CD4-positive, CD25-positive, alpha-beta regulatory T cell (primary cell): ENCODE data around the gene MYO16. TPM values are rescaled to one million over a fixed set of nuclear protein-coding genes. Genes with fewer than 3 reads are reported as not detected.

Experiments
- ATAC-seq, 2 donors: fragments of 150-1000 bp; cut with Tn5 transposase; one replicate each; pipeline ENCODE4 v1.10.0; 2021; ENCODE audit warnings: low read depth in 2 of 2, moderate number of reproducible peaks in 2 of 2, moderate library complexity in 1 of 2
- DNase-seq, 3 donors: peaks; one replicate each; pipeline versions ENCODE4 v3.0.0 to v3.0.0-alpha.2; 2012 to 2022; ENCODE audit warnings: mixed read lengths in 1 of 3
- H3K27ac ChIP-seq: one replicate; pipeline ENCODE4 v1.7.0; 2013; ENCODE audit warnings: mild to moderate bottlenecking, low read length; ENCODE audit not compliant: insufficient read depth, poor library complexity, severe bottlenecking
- H3K27me3 ChIP-seq: one replicate; pipeline ENCODE4 v1.7.0; 2013; ENCODE audit warnings: low read length; ENCODE audit not compliant: control insufficient read depth, insufficient read depth
- H3K36me3 ChIP-seq: one replicate; pipeline ENCODE4 v1.7.0; 2013; ENCODE audit warnings: mild to moderate bottlenecking, low read length, moderate library complexity; ENCODE audit not compliant: control insufficient read depth, insufficient read depth
- H3K4me1 ChIP-seq: 2 replicates; pipeline ENCODE4 v1.7.0; 2013; ENCODE audit warnings: mild to moderate bottlenecking, low read length; ENCODE audit not compliant: insufficient read depth, control insufficient read depth, poor library complexity, severe bottlenecking
- H3K4me3 ChIP-seq: one replicate; pipeline ENCODE4 v1.7.0; 2013; ENCODE audit warnings: low read depth, mild to moderate bottlenecking, low read length, moderate library complexity
- H3K9me3 ChIP-seq, 2 experiments: 1 replicate in 1 of 2; 2 replicates in 1 of 2; pipeline ENCODE4 v1.7.0; 2013; ENCODE audit warnings: low read length in 2 of 2, mild to moderate bottlenecking in 1 of 2, moderate library complexity in 1 of 2; ENCODE audit not compliant: control insufficient read depth in 2 of 2
- H3K27ac Mint-ChIP-seq, 3 donors: one replicate each; pipeline ENCODE4 v1.8.0; 2020 to 2022; ENCODE audit warnings: mild to moderate bottlenecking in 3 of 3, mixed read lengths in 3 of 3, moderate library complexity in 2 of 3
- H3K27me3 Mint-ChIP-seq: one replicate; pipeline ENCODE4 v1.8.0; 2022; ENCODE audit warnings: mild to moderate bottlenecking, mixed read lengths
- H3K36me3 Mint-ChIP-seq: one replicate; pipeline ENCODE4 v1.8.0; 2020; ENCODE audit warnings: mixed read lengths
- H3K4me1 Mint-ChIP-seq, 4 donors: one replicate each; pipeline ENCODE4 v1.8.0; 2020 to 2022; ENCODE audit warnings: mixed read lengths in 4 of 4, mild to moderate bottlenecking in 1 of 4
- H3K4me3 Mint-ChIP-seq, 4 donors: one replicate each; pipeline ENCODE4 v1.8.0; 2020 to 2022; ENCODE audit warnings: mild to moderate bottlenecking in 4 of 4, mixed read lengths in 4 of 4, moderate library complexity in 3 of 4
- H3K9me3 Mint-ChIP-seq, 7 donors: one replicate each; pipeline ENCODE4 v1.8.0; 2020 to 2022; ENCODE audit warnings: mixed read lengths in 7 of 7, mild to moderate bottlenecking in 3 of 7, moderate library complexity in 2 of 7
- polyA plus RNA-seq, 4 donors: library from polyadenylated mRNA; unstranded; fragments of 300-500 nt; fragmentation: Illumina TruSeq; gene quantifications; one replicate each; pipeline ENCODE4 v1.2.3, GENCODE V29; 2021
- total RNA-seq: library from RNA; stranded (reverse); gene quantifications from one replicate; pipeline ENCODE4 v1.2.3, GENCODE V29; 2022

MYO16 gene
- total and polyA plus RNA-seq, 5 donors from 2014 or later, result 0.08 to 2.3 (median 0.29) TPM

DNA sequence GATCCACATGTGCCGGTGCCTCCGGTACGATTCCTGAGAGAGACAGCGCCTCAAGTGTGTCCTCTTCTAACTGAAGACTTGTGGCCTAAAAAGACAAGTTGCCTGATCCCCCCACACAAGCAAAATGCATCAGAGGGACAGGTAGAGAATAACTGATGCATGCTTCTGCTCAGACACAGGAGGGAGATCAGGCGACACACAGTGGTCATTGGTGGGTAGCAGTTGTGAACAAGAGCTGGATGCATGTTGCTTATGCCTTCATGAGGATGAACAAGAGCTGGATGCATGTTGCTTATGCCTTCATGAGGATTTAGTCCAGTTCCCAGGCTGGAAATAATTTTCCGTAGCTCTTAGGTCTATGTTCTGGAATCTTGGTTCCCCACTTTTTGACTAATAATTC is 505.6 kb downstream of the MYO16 start:
- no peaks in the 10 kb centered on the region for H3K27me3 ChIP-seq
- Mint-ChIP-seq H3K4me1 (no peaks in the 10 kb centered on the region), H3K36me3 (no peaks in the 10 kb centered on the region), H3K9me3 (no peaks in the 10 kb centered on the region), H3K27ac (peak overlapping the region in 1 of 3 donors; percentile 34), H3K27me3 (peaks cover 9% of the 10 kb centered on the region), H3K4me3 (no peak overlapping the region)
- no peaks in the 10 kb centered on the region for H3K4me1 ChIP-seq
- no peak for DNase-seq
- H3K4me3 ChIP-seq, result no peak overlapping the region
- H3K27ac ChIP-seq, result no peak overlapping the region
- no peaks in the 10 kb centered on the region for H3K36me3 ChIP-seq
- ATAC-seq, result no peak
- H3K9me3 ChIP-seq, result no peaks in the 10 kb centered on the region

DNA sequence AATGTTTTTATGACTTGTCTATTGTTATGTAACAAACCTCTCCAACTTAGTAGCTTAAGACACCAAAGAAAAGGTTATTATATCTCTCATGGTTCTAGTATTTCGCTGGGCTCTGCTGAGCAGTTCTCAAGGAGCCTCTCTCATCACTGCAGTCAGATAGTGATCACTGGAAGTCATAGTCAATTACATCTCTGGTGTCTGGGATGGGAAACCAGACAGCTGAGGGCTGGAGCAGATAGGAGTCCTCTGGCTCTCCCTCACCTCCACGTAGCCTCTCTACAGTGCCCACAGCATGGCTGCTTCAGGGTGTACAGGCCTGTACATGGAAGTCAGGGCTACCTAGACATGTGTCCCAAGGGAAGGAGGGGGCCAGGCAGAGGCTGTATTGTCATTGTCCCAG is 507.5 kb downstream of the MYO16 start:
- H3K4me1 Mint-ChIP-seq, result no peaks in the 10 kb centered on the region
- H3K27me3 Mint-ChIP-seq, result peaks cover 13% of the 10 kb centered on the region
- peak overlapping the region in 1 of 3 donors; percentile 35 for H3K27ac Mint-ChIP-seq
- no peaks in the 10 kb centered on the region for H3K36me3 Mint-ChIP-seq
- H3K36me3 ChIP-seq, result no peaks in the 10 kb centered on the region
- ATAC-seq (no peak), DNase-seq (no peak)
- H3K4me1 ChIP-seq, result no peaks in the 10 kb centered on the region
- no peaks in the 10 kb centered on the region for H3K9me3 ChIP-seq
- no peak overlapping the region for H3K4me3 Mint-ChIP-seq
- no peak overlapping the region for H3K4me3 ChIP-seq
- peaks cover 0 to 1% (median 0%) of the 10 kb centered on the region in 7 donors for H3K9me3 Mint-ChIP-seq
- no peaks in the 10 kb centered on the region for H3K27me3 ChIP-seq
- H3K27ac ChIP-seq, result no peak overlapping the region

DNA sequence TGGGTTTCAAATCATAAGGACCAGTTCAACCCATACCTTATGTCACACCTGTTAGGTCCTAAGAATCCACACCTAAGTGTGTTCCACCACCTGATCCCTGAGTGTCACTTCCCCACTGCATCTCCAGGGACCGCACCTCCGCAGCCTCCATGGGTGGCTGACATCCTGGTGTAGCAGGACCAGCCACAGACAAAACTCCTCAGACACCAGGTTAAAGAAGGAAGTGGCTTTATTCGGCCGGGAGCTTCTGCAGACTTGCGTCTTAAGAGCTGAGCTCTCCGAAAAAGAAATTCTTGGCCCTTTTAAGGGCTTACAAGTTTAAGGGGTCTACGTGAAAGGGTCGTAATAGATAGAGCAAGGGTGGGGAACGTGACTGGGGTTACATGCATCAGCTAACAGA is 509.9 kb downstream of the MYO16 start:
- Mint-ChIP-seq H3K4me3 (no peak overlapping the region), H3K36me3 (no peaks in the 10 kb centered on the region), H3K9me3 (peaks cover 0 to 1% (median 0%) of the 10 kb centered on the region in 7 donors), H3K27ac (no peak overlapping the region), H3K4me1 (no peaks in the 10 kb centered on the region), H3K27me3 (peaks cover 9% of the 10 kb centered on the region)
- Histone ChIP-seq H3K4me1 (no peaks in the 10 kb centered on the region), H3K27me3 (peaks cover 2% of the 10 kb centered on the region), H3K27ac (no peak overlapping the region), H3K4me3 (no peak overlapping the region), H3K9me3 (no peaks in the 10 kb centered on the region), H3K36me3 (no peaks in the 10 kb centered on the region)
- ATAC-seq (no peak), DNase-seq (no peak)

DNA sequence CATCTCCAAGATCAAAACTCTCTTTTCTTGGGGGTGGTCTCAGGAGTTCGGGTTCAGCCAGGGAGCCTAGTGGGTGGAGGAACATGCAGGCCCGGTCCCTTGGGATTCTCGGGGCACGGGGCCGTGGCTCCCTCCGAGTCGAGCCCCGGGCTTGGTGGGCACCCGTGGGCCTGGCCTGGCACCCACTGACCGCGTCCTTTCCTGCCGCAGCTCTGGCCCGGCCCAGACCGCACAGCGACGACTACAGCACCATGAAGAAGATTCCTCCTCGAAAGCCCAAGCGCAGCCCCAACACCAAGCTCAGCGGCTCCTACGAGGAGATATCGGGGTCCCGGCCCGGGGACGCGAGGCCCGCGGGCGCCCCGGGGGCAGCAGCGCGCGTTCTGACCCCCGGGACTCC is 510.6 kb downstream of the MYO16 start:
- Histone ChIP-seq H3K36me3 (no peaks in the 10 kb centered on the region), H3K9me3 (no peaks in the 10 kb centered on the region), H3K4me3 (no peak overlapping the region), H3K27ac (no peak overlapping the region), H3K27me3 (peaks cover 3% of the 10 kb centered on the region), H3K4me1 (no peaks in the 10 kb centered on the region)
- Mint-ChIP-seq H3K36me3 (no peaks in the 10 kb centered on the region), H3K4me3 (no peak overlapping the region), H3K9me3 (peaks cover 0 to 1% (median 0%) of the 10 kb centered on the region in 7 donors), H3K27ac (no peak overlapping the region), H3K27me3 (peaks cover 9% of the 10 kb centered on the region), H3K4me1 (no peaks in the 10 kb centered on the region)
- DNase-seq (no peak), ATAC-seq (no peak)

DNA sequence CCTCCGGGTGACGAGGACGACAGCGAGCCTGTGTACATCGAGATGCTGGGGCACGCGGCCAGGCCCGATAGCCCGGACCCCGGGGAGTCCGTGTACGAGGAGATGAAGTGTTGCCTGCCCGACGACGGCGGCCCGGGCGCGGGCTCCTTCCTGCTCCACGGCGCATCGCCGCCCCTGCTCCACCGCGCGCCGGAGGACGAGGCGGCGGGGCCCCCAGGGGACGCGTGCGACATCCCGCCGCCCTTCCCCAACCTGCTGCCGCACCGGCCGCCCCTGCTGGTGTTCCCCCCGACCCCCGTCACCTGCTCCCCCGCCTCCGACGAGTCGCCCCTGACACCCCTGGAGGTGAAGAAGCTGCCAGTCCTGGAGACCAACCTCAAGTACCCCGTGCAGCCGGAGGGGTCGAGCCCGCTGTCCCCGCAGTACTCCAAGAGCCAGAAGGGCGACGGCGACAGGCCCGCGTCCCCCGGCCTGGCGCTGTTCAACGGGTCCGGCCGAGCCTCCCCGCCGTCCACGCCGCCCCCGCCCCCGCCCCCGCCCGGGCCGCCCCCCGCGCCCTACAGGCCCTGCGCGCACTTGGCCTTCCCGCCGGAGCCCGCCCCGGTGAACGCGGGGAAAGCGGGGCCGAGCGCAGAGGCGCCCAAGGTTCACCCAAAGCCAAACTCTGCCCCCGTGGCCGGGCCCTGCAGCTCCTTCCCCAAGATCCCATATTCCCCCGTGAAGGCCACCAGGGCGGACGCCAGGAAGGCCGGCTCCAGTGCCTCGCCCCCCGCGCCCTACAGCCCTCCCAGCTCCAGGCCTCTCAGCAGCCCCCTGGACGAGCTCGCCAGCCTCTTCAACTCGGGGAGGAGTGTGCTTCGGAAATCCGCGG is 511.3 kb downstream of the MYO16 start:
- peaks cover 4% of the 10 kb centered on the region for H3K27me3 Mint-ChIP-seq
- H3K9me3 ChIP-seq, result no peaks in the 10 kb centered on the region
- no peaks in the 10 kb centered on the region for H3K4me1 Mint-ChIP-seq
- no peak overlapping the region for H3K27ac ChIP-seq
- no peaks in the 10 kb centered on the region for H3K36me3 ChIP-seq
- no peak overlapping the region for H3K4me3 Mint-ChIP-seq
- peak overlapping the region in 1 of 3 donors; percentile 20 for H3K27ac Mint-ChIP-seq
- no peaks in the 10 kb centered on the region for H3K4me1 ChIP-seq
- H3K36me3 Mint-ChIP-seq, result no peaks in the 10 kb centered on the region
- no peak overlapping the region for H3K4me3 ChIP-seq
- no peak for DNase-seq
- H3K27me3 ChIP-seq, result peaks cover 3% of the 10 kb centered on the region
- no peak for ATAC-seq
- peaks cover 0 to 1% (median 0%) of the 10 kb centered on the region in 7 donors for H3K9me3 Mint-ChIP-seq

DNA sequence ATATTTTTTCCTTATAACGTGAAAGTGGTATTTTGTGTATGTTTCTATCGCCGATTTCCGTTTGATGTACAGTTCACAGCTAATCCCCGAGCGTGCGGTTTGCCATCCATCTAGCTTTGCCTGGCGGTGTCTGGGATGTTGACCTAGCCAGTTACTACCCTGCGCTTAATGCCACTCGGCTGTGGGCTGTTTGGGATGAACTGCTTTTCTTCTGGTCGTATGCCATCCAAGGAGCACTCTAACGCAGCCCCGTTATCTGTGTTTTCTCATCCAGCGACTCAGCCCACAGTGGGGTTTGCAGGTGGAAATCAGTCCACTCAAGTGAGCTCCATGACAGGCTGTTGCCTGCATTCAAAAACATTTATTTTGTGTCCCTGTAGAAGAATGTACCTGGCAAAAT is 512.3 kb downstream of the MYO16 start:
- Histone ChIP-seq H3K27ac (no peak overlapping the region), H3K36me3 (no peaks in the 10 kb centered on the region), H3K9me3 (no peaks in the 10 kb centered on the region), H3K4me3 (no peak overlapping the region), H3K27me3 (peaks cover 3% of the 10 kb centered on the region), H3K4me1 (no peaks in the 10 kb centered on the region)
- no peak overlapping the region for H3K4me3 Mint-ChIP-seq
- H3K27me3 Mint-ChIP-seq, result peaks cover 4% of the 10 kb centered on the region
- H3K36me3 Mint-ChIP-seq, result no peaks in the 10 kb centered on the region
- no peaks in the 10 kb centered on the region for H3K4me1 Mint-ChIP-seq
- DNase-seq (no peak), ATAC-seq (no peak)
- H3K27ac Mint-ChIP-seq, result no peak overlapping the region
- peaks cover 0 to 1% (median 0%) of the 10 kb centered on the region in 7 donors for H3K9me3 Mint-ChIP-seq

DNA sequence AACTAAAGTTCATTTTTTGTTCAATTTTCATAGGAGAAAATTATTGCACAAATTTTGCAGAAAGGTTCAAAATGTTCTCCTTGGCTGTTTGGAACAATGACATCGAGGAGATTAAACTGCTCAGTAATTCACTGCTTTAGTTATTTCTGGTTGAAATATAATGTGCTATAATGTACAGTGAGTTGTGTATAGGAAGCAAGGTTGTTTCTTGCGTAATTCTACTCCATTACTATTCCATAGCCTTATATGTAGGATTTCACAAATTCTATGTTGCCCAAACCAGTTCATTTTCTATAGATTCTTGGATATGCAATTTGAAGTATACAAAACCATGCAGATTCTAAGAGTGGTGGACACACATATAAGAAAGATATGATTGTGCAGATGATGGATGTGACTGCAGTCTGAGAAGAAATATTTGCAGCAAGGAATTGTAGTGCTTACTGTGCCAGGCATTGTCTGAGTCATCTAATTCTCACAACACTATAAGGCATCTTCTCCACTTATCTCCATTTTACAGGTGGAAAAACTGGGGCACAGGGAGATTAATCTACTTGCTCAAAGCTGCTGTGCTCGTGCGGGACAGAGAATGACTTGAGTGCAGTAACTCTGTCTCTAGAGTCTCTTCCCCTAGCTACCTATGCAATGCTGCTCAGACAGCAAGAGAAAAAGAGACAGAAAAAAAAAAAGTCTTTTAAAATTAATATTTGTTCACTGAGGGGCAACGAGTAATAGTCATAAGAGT is 515.5 kb downstream of the MYO16 start:
- no peak overlapping the region for H3K4me3 Mint-ChIP-seq
- no peaks in the 10 kb centered on the region for H3K4me1 Mint-ChIP-seq
- no peaks in the 10 kb centered on the region for H3K36me3 ChIP-seq
- ATAC-seq (no peak), DNase-seq (no peak)
- H3K27me3 Mint-ChIP-seq, result peaks cover 4% of the 10 kb centered on the region
- no peak overlapping the region for H3K27ac ChIP-seq
- H3K27me3 ChIP-seq, result peaks cover 3% of the 10 kb centered on the region
- H3K4me3 ChIP-seq, result no peak overlapping the region
- H3K27ac Mint-ChIP-seq, result no peak overlapping the region
- H3K9me3 ChIP-seq, result no peaks in the 10 kb centered on the region
- no peaks in the 10 kb centered on the region for H3K36me3 Mint-ChIP-seq
- no peaks in the 10 kb centered on the region for H3K4me1 ChIP-seq
- peaks cover 0 to 3% (median 0%) of the 10 kb centered on the region in 7 donors for H3K9me3 Mint-ChIP-seq
